Left lung (tissue), 10 donors: Measurements from ENCODE around the gene TMUB1. TPM values are rescaled to one million over a fixed set of nuclear protein-coding genes. Genes with fewer than 3 reads are reported as not detected.
A peak's percentile ranks its signal among the peaks of the same experiment; 100 is the strongest.

Experiments
- ATAC-seq: fragments of 200-7000 bp; cut with Tn5 transposase; one replicate; pipeline ENCODE4 v1.9.1; 2020; ENCODE audit warnings: moderate library complexity
- DNase-seq, 4 donors: peaks; one replicate each; pipeline ENCODE4 v3.0.0-alpha.2; 2013 to 2020
- H3K27ac ChIP-seq, 2 donors: fragments of 200-600 bp; sonication (generic) in 1 of 2; one replicate each; pipeline versions ENCODE4 v1.5.0 to v1.8.0; 2020 to 2021
- H3K27me3 ChIP-seq, 2 donors: fragments of 200-600 bp; sonication (generic) in 1 of 2; one replicate each; pipeline versions ENCODE4 v1.5.0 to v1.8.0; 2020 to 2021
- H3K36me3 ChIP-seq, 2 donors: fragments of 200-600 bp; sonication (generic) in 1 of 2; one replicate each; pipeline versions ENCODE4 v1.5.0 to v1.8.0; 2020 to 2021
- H3K4me1 ChIP-seq, 2 donors: fragments of 200-600 bp; one replicate each; pipeline ENCODE4 v1.8.0; 2021
- H3K4me3 ChIP-seq, 2 donors: fragments of 200-600 bp; sonication (generic) in 1 of 2; one replicate each; pipeline versions ENCODE4 v1.5.0 to v1.8.0; 2020 to 2021; ENCODE audit warnings: mild to moderate bottlenecking in 1 of 2
- H3K9me3 ChIP-seq, 2 donors: fragments of 200-600 bp; sonication (generic) in 1 of 2; one replicate each; pipeline versions ENCODE4 v1.5.0 to v1.8.0; 2020 to 2021
- intact Hi-C, 2 donors: fragments of 100-400 bp; cut with DNase I; formaldehyde crosslinking; loops; one replicate each; pipeline versions ENCODE4 v1.11.2 to v1.14.2; 2022
- polyA plus RNA-seq, 6 donors: library from polyadenylated mRNA; unstranded; fragments of 120-200 nt; gene quantifications; one replicate each; pipeline ENCODE4 v1.2.1, GENCODE V29; 2013; ENCODE audit not compliant: insufficient read length in 6 of 6
- total RNA-seq, 2 donors: library from RNA; stranded (reverse); fragmentation: NEBNext Ultra II Directional; extraction: Animal tissue kit (Norgen Biotek cat#: 25700); gene quantifications; one replicate each; pipeline ENCODE4 v1.2.1, GENCODE V29; 2021
- TF ChIP-seq, protein P1 (sequence below), 2 donors: fragments of 200-600 bp; sonication (generic) in 1 of 2; IDR thresholded peaks; one replicate each; pipeline versions ENCODE4 v1.5.0 to v1.8.0; 2021; ENCODE audit warnings: antibody characterized with exemption in 2 of 2
- donor health status: DM: no; HTN: yes; CAD: no.
- donor health status: DM: no; HTN: no; CAD: no.

The TMUB1 gene
- total and polyA plus RNA-seq, 8 donors, result 21.2 to 49.1 (median 24.5) TPM

DNA sequence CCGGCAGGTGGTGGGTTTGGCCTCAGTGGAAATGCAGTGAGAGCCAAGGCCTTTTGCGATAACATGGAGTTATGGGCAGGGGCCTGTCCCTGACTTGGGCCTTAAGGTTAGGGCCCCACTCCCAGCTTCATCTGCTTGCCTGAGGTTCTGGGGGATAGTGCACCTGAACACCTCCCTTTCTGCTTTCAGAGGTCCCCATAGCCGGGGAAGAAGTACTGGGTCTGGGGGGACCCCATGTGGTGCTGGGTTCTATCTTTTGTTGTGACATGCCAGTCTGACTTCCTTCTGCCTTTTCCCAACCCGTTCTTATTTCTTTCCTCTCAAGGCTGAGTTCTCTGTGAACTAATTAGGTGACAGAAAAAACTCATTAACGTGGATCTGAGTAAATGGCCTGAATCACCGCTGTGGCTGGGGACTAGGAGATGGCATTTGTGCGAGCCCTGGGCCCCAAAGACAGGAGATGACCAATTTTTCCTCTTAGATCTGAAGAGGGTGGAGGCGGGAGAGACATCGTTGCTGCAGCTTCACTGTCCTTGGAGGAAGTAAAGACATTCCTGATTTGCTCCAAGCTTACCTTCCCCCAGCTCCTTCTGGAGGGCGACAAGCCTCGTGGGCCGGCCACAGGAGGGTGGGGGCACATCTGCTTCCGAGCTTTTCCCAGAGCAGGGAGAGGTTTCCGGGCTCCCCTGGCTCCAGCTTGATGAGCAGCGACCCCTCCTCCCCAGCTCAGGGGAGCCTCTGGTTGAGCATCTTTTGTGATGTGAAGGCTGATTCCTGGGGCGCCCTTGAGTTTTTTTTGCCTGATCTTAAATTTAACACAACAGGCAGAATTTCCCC is 4.9 kb upstream of the TMUB1 start:
- H3K27ac ChIP-seq, result peak overlapping the region; percentile 88 to 92
- TF ChIP-seq, protein P1, sequence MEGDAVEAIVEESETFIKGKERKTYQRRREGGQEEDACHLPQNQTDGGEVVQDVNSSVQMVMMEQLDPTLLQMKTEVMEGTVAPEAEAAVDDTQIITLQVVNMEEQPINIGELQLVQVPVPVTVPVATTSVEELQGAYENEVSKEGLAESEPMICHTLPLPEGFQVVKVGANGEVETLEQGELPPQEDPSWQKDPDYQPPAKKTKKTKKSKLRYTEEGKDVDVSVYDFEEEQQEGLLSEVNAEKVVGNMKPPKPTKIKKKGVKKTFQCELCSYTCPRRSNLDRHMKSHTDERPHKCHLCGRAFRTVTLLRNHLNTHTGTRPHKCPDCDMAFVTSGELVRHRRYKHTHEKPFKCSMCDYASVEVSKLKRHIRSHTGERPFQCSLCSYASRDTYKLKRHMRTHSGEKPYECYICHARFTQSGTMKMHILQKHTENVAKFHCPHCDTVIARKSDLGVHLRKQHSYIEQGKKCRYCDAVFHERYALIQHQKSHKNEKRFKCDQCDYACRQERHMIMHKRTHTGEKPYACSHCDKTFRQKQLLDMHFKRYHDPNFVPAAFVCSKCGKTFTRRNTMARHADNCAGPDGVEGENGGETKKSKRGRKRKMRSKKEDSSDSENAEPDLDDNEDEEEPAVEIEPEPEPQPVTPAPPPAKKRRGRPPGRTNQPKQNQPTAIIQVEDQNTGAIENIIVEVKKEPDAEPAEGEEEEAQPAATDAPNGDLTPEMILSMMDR (IDR thresholded peaks at IDR 0.05), result no peak
- H3K27me3 ChIP-seq, result peaks cover 0 to 12% of the 10 kb centered on the region in 2 donors
- H3K4me1 ChIP-seq, result peaks cover 30 to 83% of the 10 kb centered on the region in 2 donors
- H3K36me3 ChIP-seq, result no peaks in the 10 kb centered on the region
- H3K9me3 ChIP-seq, result no peaks in the 10 kb centered on the region
- peak in 1 of 4 donors; percentile 73 for DNase-seq
- intact Hi-C loops, result no loop called here
- H3K4me3 ChIP-seq, result peak overlapping the region; percentile 67 to 87
- no peak for ATAC-seq

DNA sequence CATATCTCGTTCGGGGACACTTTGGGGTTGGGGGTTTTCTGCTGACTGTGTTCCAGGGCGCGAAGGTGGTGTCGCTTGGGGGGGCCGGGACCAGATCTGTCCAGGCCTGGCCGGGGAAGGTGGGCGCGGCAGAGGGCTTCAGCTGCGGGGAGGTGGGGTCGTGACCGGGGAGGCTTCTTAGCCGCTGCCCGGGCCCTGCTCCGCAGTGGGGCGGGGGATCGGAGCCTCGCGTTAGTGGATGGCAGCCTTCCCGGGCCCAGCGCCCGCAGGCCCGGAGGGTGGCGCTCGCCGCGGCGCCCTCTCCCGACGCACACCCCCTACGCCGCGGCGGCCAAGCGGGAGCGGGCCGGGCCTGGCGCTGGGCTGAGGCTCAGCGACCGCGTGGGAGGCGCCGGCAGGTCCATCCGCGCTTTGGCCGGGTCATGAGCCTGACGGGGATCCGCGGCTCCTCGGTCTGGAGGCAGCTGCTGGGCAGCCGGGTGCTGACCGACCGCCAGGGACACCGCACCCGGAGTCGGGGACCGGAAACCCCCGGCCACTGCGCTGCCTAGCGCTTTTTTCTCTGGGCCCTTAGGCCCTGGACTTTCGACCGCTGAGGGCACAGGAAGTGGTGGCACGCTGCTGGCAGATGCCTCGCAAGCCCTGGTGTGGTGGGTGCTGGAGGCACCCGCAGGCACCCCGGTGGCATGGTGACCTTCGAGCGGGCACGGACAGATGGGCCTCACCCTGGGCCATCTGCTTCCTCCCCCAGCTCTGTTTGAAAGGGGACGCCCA is 4.1 kb upstream of the TMUB1 start:
- Histone ChIP-seq H3K9me3 (no peaks in the 10 kb centered on the region), H3K4me3 (peak overlapping the region; percentile 67 to 87), H3K27me3 (peaks cover 0 to 12% of the 10 kb centered on the region in 2 donors), H3K27ac (peak overlapping the region; percentile 88 to 92), H3K4me1 (peaks cover 32 to 79% of the 10 kb centered on the region in 2 donors), H3K36me3 (no peaks in the 10 kb centered on the region)
- DNase-seq, result peak; percentile 49 to 90 (median 66)
- TF ChIP-seq, protein P1 (IDR thresholded peaks at IDR 0.05), result peak; percentile 14 to 16
- intact Hi-C loops, result no loop called here
- ATAC-seq, result peak; percentile 44

- peaks cover 39 to 79% of the 10 kb centered on the region in 2 donors for H3K4me1 ChIP-seq
- intact Hi-C loops, result no loop called here
- peak overlapping the region; percentile 88 to 92 for H3K27ac ChIP-seq
- peaks cover 0 to 12% of the 10 kb centered on the region in 2 donors for H3K27me3 ChIP-seq
- H3K36me3 ChIP-seq, result no peaks in the 10 kb centered on the region
- DNase-seq (peak in 1 of 4 donors; percentile 84), ATAC-seq (no peak)
- peak overlapping the region; percentile 67 to 87 for H3K4me3 ChIP-seq
- TF ChIP-seq, protein P1 (IDR thresholded peaks at IDR 0.05), result no peak
- no peaks in the 10 kb centered on the region for H3K9me3 ChIP-seq
Observed at GRCh38 chr7:151086802-151087244, 3.5 kb upstream of the TMUB1 start.

DNA sequence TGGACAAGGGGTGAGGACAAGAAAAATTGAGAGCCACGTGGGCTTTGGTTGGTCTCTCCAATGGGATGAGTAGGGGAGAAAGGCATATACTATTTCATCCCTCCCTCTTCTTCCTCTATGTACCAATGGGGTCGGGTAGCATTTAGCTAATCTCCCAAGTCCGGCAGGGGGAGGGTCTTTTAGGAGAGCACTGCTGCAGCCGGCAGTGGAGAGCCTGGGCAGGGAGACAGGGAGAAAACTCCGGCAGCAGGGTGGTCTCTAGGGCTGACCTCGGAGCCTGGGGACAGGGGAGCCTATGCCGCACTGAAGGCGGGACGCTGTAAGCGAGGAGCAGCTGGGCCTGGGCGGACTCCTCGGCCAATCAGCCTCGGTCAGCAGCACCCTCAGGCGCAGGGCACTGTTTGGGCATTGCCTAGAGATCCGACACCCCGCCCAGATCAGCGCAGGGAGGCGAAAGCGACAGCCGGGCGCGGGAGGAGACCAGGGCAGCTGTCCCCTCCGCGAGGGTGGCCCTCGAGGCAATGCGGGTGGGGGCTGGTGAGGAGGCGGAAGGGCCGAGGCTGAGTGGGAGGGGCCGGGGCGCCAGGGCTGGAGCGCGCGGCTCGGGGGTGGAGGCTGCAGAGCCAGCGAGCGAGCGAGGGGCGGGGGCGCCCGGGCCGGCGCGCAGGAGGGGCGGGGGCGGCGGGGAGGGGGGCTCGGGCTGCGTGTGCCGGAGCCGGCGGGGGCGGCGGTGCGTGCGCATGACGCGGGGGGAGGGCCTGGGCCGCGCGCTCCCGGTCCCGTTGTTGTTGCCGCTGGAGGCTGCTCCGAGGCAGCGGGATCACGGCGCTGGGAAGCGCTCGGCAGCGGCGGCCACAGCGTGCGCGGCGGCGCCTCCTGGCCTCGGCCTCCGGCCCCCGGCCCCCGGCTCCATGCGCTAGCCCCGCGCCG is 2.7 kb upstream of the TMUB1 start, which contains the start of gene AGAP3:
Gene AGAP3, plus strand, starts transcription at position 785 of the 930 bp plus-strand sequence. CDS start 267 bp downstream, outside the sequence.
- Histone ChIP-seq H3K36me3 (no peaks in the 10 kb centered on the region), H3K27ac (peak within 1 kb of the TSS; percentile 90 to 92), H3K27me3 (peaks cover 0 to 12% of the 10 kb centered on the region in 2 donors), H3K4me1 (peaks cover 47 to 79% of the 10 kb centered on the region in 2 donors), H3K4me3 (peak within 1 kb of the TSS; percentile 67 to 87), H3K9me3 (no peaks in the 10 kb centered on the region)
- DNase-seq (peak; percentile 82 to 99 (median 92)), ATAC-seq (peak; percentile 77)
- intact Hi-C loops, result no loop called here
- TF ChIP-seq, protein P1 (IDR thresholded peaks at IDR 0.05), result no peak
